A549 (cell line): ENCODE measurements around the gene HK1. TPM values are rescaled to one million over a fixed set of nuclear protein-coding genes. Genes with fewer than 3 reads are reported as not detected.

ENCODE experiments used
- ATAC-seq, 2 experiments: fragments of 200-7000 bp in 1 of 2; fragments of >200 bp in 1 of 2; cut with Nextera tagmentation in 1 of 2; cut with Tn5 transposase in 1 of 2; 3 replicates each; pipeline versions ENCODE4 v1.8.0 to v1.9.1; 2018 to 2020; ENCODE audit warnings: mild to moderate bottlenecking in 1 of 2, moderate library complexity in 1 of 2
- CTCF ChIA-PET: fragments of 300-600 bp; sonication (Branson Sonifier 250); formaldehyde crosslinking; extraction: SDS; loops from one replicate; lab custom pipeline; 2021; ENCODE audit warnings: antibody characterized with exemption, inconsistent platforms; lab: Yijun Ruan, JAX
- POLR2A ChIA-PET: fragments of 350-600 bp; formaldehyde crosslinking; extraction: SDS; loops from one replicate; lab custom pipeline; 2021; ENCODE audit warnings: antibody characterized with exemption, inconsistent platforms; lab: Yijun Ruan, JAX
- DNase-seq, 2 experiments: peaks; one replicate each; pipeline versions ENCODE4 v3.0.0 to v3.0.0-alpha.2; 2011 to 2016; ENCODE audit warnings: low read depth in 1 of 2, low spot score in 1 of 2
- FAIRE-seq: peaks from 2 replicates; lab custom pipeline; 2011; peaks lifted over from hg19 to GRCh38; lab: Jason Lieb, UNC
- H3K27ac ChIP-seq, 2 experiments: fragments of >200 bp; sonication (Bioruptor Twin); formaldehyde crosslinking; 3 replicates each; pipeline ENCODE4 v1.5.1; 2016 to 2017
- H3K4me1 ChIP-seq: fragments of >200 bp; sonication (Bioruptor Twin); formaldehyde crosslinking; 3 replicates; pipeline ENCODE4 v1.6.1; 2016
- H3K4me2 ChIP-seq: fragments of >200 bp; sonication (Bioruptor Twin); formaldehyde crosslinking; 3 replicates; pipeline ENCODE4 v1.6.1; 2016
- H3K4me3 ChIP-seq: fragments of >200 bp; sonication (Bioruptor Twin); formaldehyde crosslinking; 3 replicates; pipeline ENCODE4 v1.5.1; 2016
- H3K9me3 ChIP-seq: fragments of >200 bp; sonication (Bioruptor Twin); formaldehyde crosslinking; 3 replicates; pipeline ENCODE4 v1.6.1; 2016
- CEBPB ChIP-seq, 2 experiments: fragments of >200 bp in 1 of 2; sonication (Bioruptor Twin) in 1 of 2; formaldehyde crosslinking in 1 of 2; IDR thresholded peaks; 2 replicates each; pipeline ENCODE4 v1.6.1; 2012 to 2016
- EHMT2 ChIP-seq: fragments of 200-600 bp; sonication (generic); IDR thresholded peaks from 2 replicates; pipeline ENCODE4 v1.6.1; 2016; ENCODE audit warnings: antibody characterized with exemption, low read depth, mild to moderate bottlenecking, moderate library complexity
- EP300 ChIP-seq, 2 experiments: fragments of >200 bp; sonication (Bioruptor Twin); formaldehyde crosslinking; IDR thresholded peaks; 2 replicates in 1 of 2; 3 replicates in 1 of 2; pipeline ENCODE4 v1.6.1; 2016 to 2017
- ESRRA ChIP-seq: fragments of 150-350 bp; IDR thresholded peaks from 2 replicates; pipeline ENCODE4 v1.6.1; 2014; ENCODE audit warnings: mild to moderate bottlenecking, low read length, borderline replicate concordance
- FOSL2 ChIP-seq, 2 experiments: fragments of 450-650 bp in 1 of 2; fragments of >200 bp in 1 of 2; sonication (Bioruptor Twin) in 1 of 2; formaldehyde crosslinking; IDR thresholded peaks; 2 replicates each; pipeline versions ENCODE4 v1.5.0 to v1.6.1; 2016 to 2020; ENCODE audit warnings: mild to moderate bottlenecking in 1 of 2, moderate library complexity in 1 of 2
- GATA3 ChIP-seq: IDR thresholded peaks from 2 replicates; pipeline ENCODE4 v1.6.1; 2012; ENCODE audit warnings: borderline replicate concordance
- HOXA7 ChIP-seq: fragments of 250-450 bp; sonication (Bioruptor Pico); IDR thresholded peaks from 2 replicates; pipeline ENCODE4 v1.5.0; 2020; ENCODE audit warnings: mild to moderate bottlenecking, moderate library complexity
- POLR2AphosphoS2 ChIP-seq: conservative IDR thresholded peaks from 2 replicates; pipeline ENCODE4 v1.6.1; 2012; ENCODE audit warnings: low read length, improper control_type of control experiment, inconsistent platforms
- SREBF2 ChIP-seq: fragments of 450-650 bp; IDR thresholded peaks from 2 replicates; pipeline ENCODE4 v1.6.1; 2014; ENCODE audit warnings: mild to moderate bottlenecking, moderate library complexity
- TFCP2L1 ChIP-seq: fragments of 250-450 bp; sonication (Bioruptor Pico); IDR thresholded peaks from 2 replicates; pipeline ENCODE4 v1.5.0; 2021; ENCODE audit warnings: mild to moderate bottlenecking
- TP53 ChIP-seq: fragments of 250-450 bp; sonication (Bioruptor Pico); IDR thresholded peaks from 2 replicates; pipeline ENCODE4 v1.5.0; 2021; ENCODE audit warnings: mild to moderate bottlenecking, moderate library complexity
- ZC3H11A ChIP-seq: fragments of 450-650 bp; IDR thresholded peaks from 2 replicates; pipeline ENCODE4 v1.6.1; 2014; ENCODE audit warnings: antibody characterized with exemption, mild to moderate bottlenecking
- ZSCAN20 ChIP-seq: fragments of 250-450 bp; sonication (Bioruptor Pico); IDR thresholded peaks from 2 replicates; pipeline ENCODE4 v1.8.0; 2022; ENCODE audit warnings: mild to moderate bottlenecking, moderate library complexity
- WGBS: methylation state at CpG from one replicate; pipeline ENCODE4 v1.1.6; 2017; ENCODE audit errors: missing lambda C conversion rate; 5-methylcytosine and 5-hydroxymethylcytosine counted together
- polyA plus RNA-seq, 4 experiments: library from polyadenylated mRNA; depleted of rRNA in 3 of 4; stranded (reverse); fragments of >200 nt; fragmentation: RNase III in 1 of 4; extraction: RNeasy Plus Mini Kit Qiagen cat#74134 plus additional on column Dnase treatment in 1 of 4; gene quantifications; 2 replicates in 3 of 4; 3 replicates in 1 of 4; pipeline ENCODE4 v1.2.3, GENCODE V29; 2011 to 2017
- TF ChIP-seq, protein P1 (sequence below): IDR thresholded peaks from 2 replicates; pipeline ENCODE4 v1.6.1; 2012
- TF ChIP-seq, protein P2 (sequence below): fragments of >200 bp; sonication (Bioruptor Twin); formaldehyde crosslinking; IDR thresholded peaks from 2 replicates; pipeline ENCODE4 v1.6.1; 2016
- TF ChIP-seq, protein P3 (sequence below): IDR thresholded peaks from 2 replicates; pipeline ENCODE4 v1.6.1; 2012; ENCODE audit warnings: low read depth, borderline replicate concordance
- TF ChIP-seq, protein P4 (sequence below): fragments of 200-600 bp; sonication (generic); IDR thresholded peaks from 2 replicates; pipeline ENCODE4 v1.6.1; 2016; ENCODE audit warnings: antibody characterized with exemption, mild to moderate bottlenecking, moderate library complexity

HK1 gene
- polyA plus RNA-seq, 2 of the 4 experiments (the other 2 are of a cell fraction), result 17.3 to 58.9 TPM

DNA sequence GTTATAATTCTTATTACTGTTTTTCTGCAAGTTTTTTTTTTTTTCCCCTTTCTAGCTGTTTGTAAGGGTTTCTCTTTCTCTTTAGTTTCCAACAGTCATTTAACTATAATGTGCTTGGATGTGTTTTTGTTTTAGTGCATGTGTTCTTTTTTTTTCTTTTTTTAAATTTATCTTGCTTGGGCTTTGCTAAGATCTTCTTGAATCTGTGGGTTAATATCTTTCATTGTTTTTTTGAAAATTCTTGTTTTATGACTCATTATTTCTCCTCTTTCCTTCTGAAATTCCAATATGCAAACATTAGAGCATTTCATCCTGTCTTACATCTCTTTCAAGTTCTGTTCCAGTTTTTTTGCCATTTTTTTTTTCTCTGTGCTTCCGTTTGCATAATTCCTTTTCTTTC is 5.7 kb upstream of the HK1 start:
- Histone ChIP-seq H3K4me1 (peaks cover 16% of the 10 kb centered on the region; the same call in 2 of the 3 replicates), H3K4me2 (no peak overlapping the region), H3K4me3 (no peak overlapping the region), H3K9me3 (no peaks in the 10 kb centered on the region), H3K27ac (no peak overlapping the region)
- 73% methylated on average over 1 of the region's 1 CpG for WGBS
- no peak for ATAC-seq
- CTCF ChIA-PET, result interaction anchor here (1.2 kb wide), 1 partner anchor 35 kb away, joined by 3 read pairs; no protein-coding TSS in a partner anchor
- no peak for DNase-seq
- POLR2A ChIA-PET, result no interaction called here
- TF ChIP-seq HOXA7 (CRISPR knock-in tag), result no peak
- no peak for TF ChIP-seq ZSCAN20 (CRISPR knock-in tag)
- TF ChIP-seq FOSL2 (IDR thresholded peaks at IDR 0.05), result no peak
- TF ChIP-seq FOSL2 (CRISPR knock-in tag; IDR thresholded peaks at IDR 0.05), result peak; percentile 49
- no peak for FAIRE-seq

DNA sequence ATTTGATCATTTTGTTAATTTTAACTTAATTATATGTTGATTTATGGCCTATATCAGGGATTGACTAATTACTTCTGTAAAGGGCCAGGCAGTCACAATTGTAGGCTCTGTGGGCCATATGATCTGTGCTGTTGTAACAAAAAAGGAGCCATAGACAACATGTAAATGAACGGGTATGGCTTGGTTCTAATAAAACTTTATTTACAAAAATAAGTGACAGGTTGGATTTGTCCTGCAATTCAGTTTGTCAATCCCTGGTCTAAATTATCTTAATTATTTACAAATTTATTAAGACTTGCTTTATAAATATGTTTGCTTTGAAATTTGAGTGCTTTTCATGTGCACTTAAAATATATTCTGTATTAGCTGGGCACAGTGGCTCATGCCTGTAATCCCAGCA is 2.9 kb upstream of the HK1 start:
- 87% methylated on average over 1 of the region's 1 CpG for WGBS
- TF ChIP-seq ZC3H11A (no peak), ESRRA (no peak), SREBF2 (no peak), TP53 (CRISPR knock-in tag) (no peak), EHMT2 (no peak), TFCP2L1 (CRISPR knock-in tag) (no peak), HOXA7 (CRISPR knock-in tag) (no peak), GATA3 (no peak), POLR2AphosphoS2 (no peak), EP300 (IDR thresholded peaks at IDR 0.05) (no peak)
- TF ChIP-seq, protein P1, sequence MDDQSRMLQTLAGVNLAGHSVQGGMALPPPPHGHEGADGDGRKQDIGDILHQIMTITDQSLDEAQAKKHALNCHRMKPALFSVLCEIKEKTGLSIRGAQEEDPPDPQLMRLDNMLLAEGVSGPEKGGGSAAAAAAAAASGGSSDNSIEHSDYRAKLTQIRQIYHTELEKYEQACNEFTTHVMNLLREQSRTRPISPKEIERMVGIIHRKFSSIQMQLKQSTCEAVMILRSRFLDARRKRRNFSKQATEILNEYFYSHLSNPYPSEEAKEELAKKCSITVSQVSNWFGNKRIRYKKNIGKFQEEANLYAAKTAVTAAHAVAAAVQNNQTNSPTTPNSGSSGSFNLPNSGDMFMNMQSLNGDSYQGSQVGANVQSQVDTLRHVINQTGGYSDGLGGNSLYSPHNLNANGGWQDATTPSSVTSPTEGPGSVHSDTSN, result no peak
- TF ChIP-seq, protein P2, sequence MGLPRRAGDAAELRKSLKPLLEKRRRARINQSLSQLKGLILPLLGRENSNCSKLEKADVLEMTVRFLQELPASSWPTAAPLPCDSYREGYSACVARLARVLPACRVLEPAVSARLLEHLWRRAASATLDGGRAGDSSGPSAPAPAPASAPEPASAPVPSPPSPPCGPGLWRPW, result no peak
- TF ChIP-seq, protein P3, sequence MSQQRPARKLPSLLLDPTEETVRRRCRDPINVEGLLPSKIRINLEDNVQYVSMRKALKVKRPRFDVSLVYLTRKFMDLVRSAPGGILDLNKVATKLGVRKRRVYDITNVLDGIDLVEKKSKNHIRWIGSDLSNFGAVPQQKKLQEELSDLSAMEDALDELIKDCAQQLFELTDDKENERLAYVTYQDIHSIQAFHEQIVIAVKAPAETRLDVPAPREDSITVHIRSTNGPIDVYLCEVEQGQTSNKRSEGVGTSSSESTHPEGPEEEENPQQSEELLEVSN, result no peak
- TF ChIP-seq, protein P4, sequence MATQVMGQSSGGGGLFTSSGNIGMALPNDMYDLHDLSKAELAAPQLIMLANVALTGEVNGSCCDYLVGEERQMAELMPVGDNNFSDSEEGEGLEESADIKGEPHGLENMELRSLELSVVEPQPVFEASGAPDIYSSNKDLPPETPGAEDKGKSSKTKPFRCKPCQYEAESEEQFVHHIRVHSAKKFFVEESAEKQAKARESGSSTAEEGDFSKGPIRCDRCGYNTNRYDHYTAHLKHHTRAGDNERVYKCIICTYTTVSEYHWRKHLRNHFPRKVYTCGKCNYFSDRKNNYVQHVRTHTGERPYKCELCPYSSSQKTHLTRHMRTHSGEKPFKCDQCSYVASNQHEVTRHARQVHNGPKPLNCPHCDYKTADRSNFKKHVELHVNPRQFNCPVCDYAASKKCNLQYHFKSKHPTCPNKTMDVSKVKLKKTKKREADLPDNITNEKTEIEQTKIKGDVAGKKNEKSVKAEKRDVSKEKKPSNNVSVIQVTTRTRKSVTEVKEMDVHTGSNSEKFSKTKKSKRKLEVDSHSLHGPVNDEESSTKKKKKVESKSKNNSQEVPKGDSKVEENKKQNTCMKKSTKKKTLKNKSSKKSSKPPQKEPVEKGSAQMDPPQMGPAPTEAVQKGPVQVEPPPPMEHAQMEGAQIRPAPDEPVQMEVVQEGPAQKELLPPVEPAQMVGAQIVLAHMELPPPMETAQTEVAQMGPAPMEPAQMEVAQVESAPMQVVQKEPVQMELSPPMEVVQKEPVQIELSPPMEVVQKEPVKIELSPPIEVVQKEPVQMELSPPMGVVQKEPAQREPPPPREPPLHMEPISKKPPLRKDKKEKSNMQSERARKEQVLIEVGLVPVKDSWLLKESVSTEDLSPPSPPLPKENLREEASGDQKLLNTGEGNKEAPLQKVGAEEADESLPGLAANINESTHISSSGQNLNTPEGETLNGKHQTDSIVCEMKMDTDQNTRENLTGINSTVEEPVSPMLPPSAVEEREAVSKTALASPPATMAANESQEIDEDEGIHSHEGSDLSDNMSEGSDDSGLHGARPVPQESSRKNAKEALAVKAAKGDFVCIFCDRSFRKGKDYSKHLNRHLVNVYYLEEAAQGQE, result no peak
- TF ChIP-seq, all 56 proteins: peak for 0
- Histone ChIP-seq H3K9me3 (no peaks in the 10 kb centered on the region), H3K27ac (no peak overlapping the region), H3K4me3 (no peak overlapping the region), H3K4me1 (no peaks in the 10 kb centered on the region), H3K4me2 (no peak overlapping the region)
- DNase-seq (no peak), FAIRE-seq (no peak), ATAC-seq (no peak)
- POLR2A ChIA-PET, result no interaction called here
- CTCF ChIA-PET, result interaction anchor here (1.2 kb wide), 1 partner anchor 13 kb away, joined by 4 read pairs; no protein-coding TSS in a partner anchor

DNA sequence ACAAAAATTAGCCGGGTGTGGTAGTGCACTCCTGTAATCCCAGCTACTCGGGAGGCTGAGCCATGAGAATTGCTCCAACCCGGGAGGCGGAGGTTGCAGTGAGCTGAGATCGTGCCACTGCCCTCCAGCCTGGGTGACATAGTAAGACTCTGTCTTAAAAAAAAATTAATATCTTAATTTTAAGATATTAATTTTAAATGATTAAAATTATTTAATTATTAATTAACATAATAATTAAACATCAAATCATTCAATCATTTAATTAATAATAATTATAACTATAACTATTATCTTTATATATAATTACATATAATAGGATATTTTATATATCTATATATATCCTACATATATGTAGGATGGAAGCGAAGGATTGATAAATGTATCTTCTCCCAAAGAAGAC is 1.8 kb upstream of the HK1 start:
- H3K4me1 ChIP-seq, result no peaks in the 10 kb centered on the region
- TF ChIP-seq CEBPB (IDR thresholded peaks at IDR 0.05), result no peak
- no peak for TF ChIP-seq TFCP2L1 (CRISPR knock-in tag)
- no peaks in the 10 kb centered on the region for H3K9me3 ChIP-seq
- no peak for ATAC-seq
- no peak overlapping the region for H3K4me2 ChIP-seq
- no peak overlapping the region for H3K4me3 ChIP-seq
- no peak for FAIRE-seq
- 83% methylated on average over 6 of the region's 6 CpGs for WGBS
- no peak overlapping the region for H3K27ac ChIP-seq
- CTCF ChIA-PET, result interaction anchor here (0.8 kb wide), 1 partner anchor 10 kb away, joined by 3 read pairs; no protein-coding TSS in a partner anchor
- POLR2A ChIA-PET, result no interaction called here
- no peak for DNase-seq
